Pancreas (tissue), 10 donors: ENCODE data around the gene MECR. TPM values are rescaled to one million over a fixed set of nuclear protein-coding genes. Genes with fewer than 3 reads are reported as not detected.
A peak's percentile ranks its signal among the peaks of the same experiment; 100 is the strongest.

Source experiments
- ATAC-seq, 4 donors: fragments of 200-7000 bp; cut with Tn5 transposase; one replicate each; pipeline versions ENCODE4 v1.8.0 to v1.9.1; 2020; ENCODE audit warnings: mild to moderate bottlenecking in 4 of 4, moderate library complexity in 4 of 4
- DNase-seq, 6 donors: peaks; one replicate each; pipeline ENCODE4 v3.0.0-alpha.2; 2020
- FAIRE-seq: peaks from 2 replicates; lab custom pipeline; 2012; peaks lifted over from hg19 to GRCh38; lab: Jason Lieb, UNC
- H3K27ac ChIP-seq, 4 donors: fragments of 200-600 bp; sonication (generic); 1 replicate in 3 of 4; 2 replicates in 1 of 4; pipeline versions ENCODE4 v1.5.0 to v1.8.0; 2020
- H3K27me3 ChIP-seq, 4 donors: fragments of 200-600 bp; one replicate each; pipeline ENCODE4 v1.8.0; 2021
- H3K36me3 ChIP-seq, 3 donors: fragments of 200-600 bp; sonication (generic) in 1 of 3; one replicate each; pipeline versions ENCODE4 v1.5.0 to v1.8.0; 2020 to 2021
- H3K4me1 ChIP-seq, 3 donors: fragments of 200-600 bp; one replicate each; pipeline ENCODE4 v1.8.0; 2021
- H3K4me3 ChIP-seq, 4 donors: fragments of 200-600 bp; sonication (generic) in 2 of 4; one replicate each; pipeline versions ENCODE4 v1.5.0 to v1.8.0; 2020 to 2021
- H3K9me3 ChIP-seq, 4 donors: fragments of 200-600 bp; one replicate each; pipeline ENCODE4 v1.8.0; 2021
- WGBS, 2 donors: extraction: QIAGEN DNeasy Blood & Tissue Kit; methylation state at CpG; one replicate each; pipeline ENCODE4 v1.1.7; 2013; 5-methylcytosine and 5-hydroxymethylcytosine counted together
- intact Hi-C, 3 donors: fragments of 100-400 bp; cut with DNase I; formaldehyde crosslinking; loops; one replicate each; pipeline versions ENCODE4 v1.11.1 to v1.14.2; 2022
- polyA plus RNA-seq, 2 donors: library from polyadenylated mRNA; stranded (reverse); fragments of 200-250 nt; gene quantifications; one replicate each; pipeline ENCODE4 v1.2.3, GENCODE V29; 2013
- total RNA-seq, 6 donors: library from RNA; stranded (reverse); fragmentation: NEBNext Ultra II Directional in 4 of 6; extraction: Animal tissue kit (Norgen Biotek cat#: 25700) in 4 of 6; gene quantifications; one replicate each; pipeline versions ENCODE4 v1.2.1 to v1.2.4, GENCODE V29; 2021 to 2023
- TF ChIP-seq, protein P1 (sequence below), 4 donors: fragments of 200-600 bp; sonication (generic) in 3 of 4; IDR thresholded peaks; one replicate each; pipeline versions ENCODE4 v1.5.0 to v1.8.0; 2021; ENCODE audit warnings: antibody characterized with exemption in 4 of 4
- donor health status: healthy with polysubstance abuse.
- donor health status: DM: no; HTN: no; CAD: no; lungs with moderate emphysema.
- donor health status: DM: no; HTN: no; CAD: no.
- donor health status: control.
- donor health status: control.
- donor health status: Bipolar disorder and iron deficiency.
- donor health status: DM: yes; HTN: yes; CAD: no.
- donor health status: DM: no; HTN: no; CAD: no.
- donor health status: DM: no; HTN: no; CAD: no.
- donor health status: DM: yes; HTN: yes; CAD: no.

Gene MECR
- total and polyA plus RNA-seq, 8 donors = 9.0 to 19.6 (median 10.5) TPM

DNA sequence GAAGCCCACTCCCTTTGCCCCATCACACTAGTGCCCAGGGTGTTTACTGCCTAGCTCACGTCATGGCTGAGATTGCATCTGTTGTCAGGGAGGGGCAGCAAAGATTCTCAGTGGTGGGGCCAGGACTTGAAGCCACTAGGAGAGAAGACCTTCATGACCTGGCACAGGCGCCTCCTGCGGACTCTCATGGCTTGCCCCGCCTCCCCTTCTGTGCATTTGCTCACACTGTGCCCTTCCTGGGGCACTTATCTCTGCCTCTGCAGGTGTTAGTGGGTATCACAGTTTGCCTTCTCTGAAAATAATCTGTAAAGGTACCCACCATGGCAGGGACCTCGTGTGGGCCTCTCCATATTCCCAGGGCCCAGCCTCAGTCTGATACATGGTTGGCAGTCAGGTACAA is 25.7 kb upstream of the MECR start:
- intact Hi-C loops = no loop called here
- Histone ChIP-seq H3K9me3 (no peaks in the 10 kb centered on the region), H3K4me3 (no peak overlapping the region), H3K4me1 (peaks cover 0 to 4% (median 3%) of the 10 kb centered on the region in 3 donors), H3K36me3 (peaks cover 0 to 6% (median 0%) of the 10 kb centered on the region in 3 donors), H3K27me3 (no peaks in the 10 kb centered on the region), H3K27ac (no peak overlapping the region)
- FAIRE-seq (no peak), ATAC-seq (peak in 1 of 4 donors; percentile 24), DNase-seq (peak in 1 of 6 donors; percentile 35)
- WGBS, 2 donors = 60 to 69% methylated on average over 5 of the region's 5 CpGs
- TF ChIP-seq, protein P1, sequence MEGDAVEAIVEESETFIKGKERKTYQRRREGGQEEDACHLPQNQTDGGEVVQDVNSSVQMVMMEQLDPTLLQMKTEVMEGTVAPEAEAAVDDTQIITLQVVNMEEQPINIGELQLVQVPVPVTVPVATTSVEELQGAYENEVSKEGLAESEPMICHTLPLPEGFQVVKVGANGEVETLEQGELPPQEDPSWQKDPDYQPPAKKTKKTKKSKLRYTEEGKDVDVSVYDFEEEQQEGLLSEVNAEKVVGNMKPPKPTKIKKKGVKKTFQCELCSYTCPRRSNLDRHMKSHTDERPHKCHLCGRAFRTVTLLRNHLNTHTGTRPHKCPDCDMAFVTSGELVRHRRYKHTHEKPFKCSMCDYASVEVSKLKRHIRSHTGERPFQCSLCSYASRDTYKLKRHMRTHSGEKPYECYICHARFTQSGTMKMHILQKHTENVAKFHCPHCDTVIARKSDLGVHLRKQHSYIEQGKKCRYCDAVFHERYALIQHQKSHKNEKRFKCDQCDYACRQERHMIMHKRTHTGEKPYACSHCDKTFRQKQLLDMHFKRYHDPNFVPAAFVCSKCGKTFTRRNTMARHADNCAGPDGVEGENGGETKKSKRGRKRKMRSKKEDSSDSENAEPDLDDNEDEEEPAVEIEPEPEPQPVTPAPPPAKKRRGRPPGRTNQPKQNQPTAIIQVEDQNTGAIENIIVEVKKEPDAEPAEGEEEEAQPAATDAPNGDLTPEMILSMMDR (IDR thresholded peaks at IDR 0.05) = no peak

DNA sequence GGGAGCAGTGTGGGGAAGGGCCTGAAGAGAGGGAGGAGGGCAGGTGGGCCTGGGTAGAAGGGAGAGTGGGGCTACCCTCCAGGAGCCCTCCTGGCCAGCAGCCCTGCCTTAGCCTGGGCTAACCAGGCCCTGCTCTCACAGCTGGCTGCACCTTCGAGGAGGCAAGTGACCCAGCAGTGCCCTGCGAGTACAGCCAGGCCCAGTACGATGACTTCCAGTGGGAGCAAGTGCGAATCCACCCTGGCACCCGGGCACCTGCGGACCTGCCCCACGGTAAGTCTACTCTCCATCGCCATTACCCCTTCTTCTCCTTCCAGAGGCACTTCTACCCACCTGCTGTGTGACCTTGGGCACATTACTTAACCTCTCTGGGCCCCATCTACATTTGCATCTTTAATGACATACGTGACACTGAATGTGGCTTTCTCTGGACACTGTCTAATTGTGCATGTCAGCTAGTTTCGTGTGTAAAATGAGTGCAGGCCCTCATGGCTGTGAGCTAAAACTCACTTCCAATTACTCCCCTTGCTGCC is 24.5 kb upstream of the MECR start:
- H3K9me3 ChIP-seq = no peaks in the 10 kb centered on the region
- H3K4me3 ChIP-seq = no peak overlapping the region
- 87 to 95% methylated on average over 10 of the region's 10 CpGs for WGBS, 2 donors
- H3K27ac ChIP-seq = no peak overlapping the region
- FAIRE-seq (no peak), ATAC-seq (no peak), DNase-seq (peak in 1 of 6 donors; percentile 35)
- no peaks in the 10 kb centered on the region for H3K27me3 ChIP-seq
- TF ChIP-seq, protein P1 (IDR thresholded peaks at IDR 0.05) = no peak
- H3K4me1 ChIP-seq = peaks cover 0 to 4% (median 3%) of the 10 kb centered on the region in 3 donors
- intact Hi-C loops = no loop called here
- no peaks in the 10 kb centered on the region for H3K36me3 ChIP-seq

DNA sequence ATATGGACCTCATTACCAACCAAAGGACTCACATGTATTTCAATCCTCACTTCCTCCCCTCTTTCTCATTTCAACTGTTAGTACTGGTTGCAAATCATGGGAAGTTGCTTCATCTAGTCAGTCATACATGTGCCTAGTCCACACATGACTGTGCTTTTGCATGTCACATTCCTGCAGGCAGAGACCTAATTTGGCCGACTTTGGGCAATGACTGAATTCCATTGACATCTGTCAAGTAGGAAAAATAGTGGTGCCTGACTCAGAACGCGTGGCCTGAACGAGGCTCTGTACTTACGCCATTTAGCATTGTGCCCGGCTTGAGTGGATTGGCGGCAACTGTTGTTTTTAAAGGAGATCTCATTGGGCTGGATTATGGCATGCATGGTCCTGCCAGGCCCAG is 23.6 kb upstream of the MECR start:
- FAIRE-seq (no peak), DNase-seq (no peak), ATAC-seq (no peak)
- no peak overlapping the region for H3K4me3 ChIP-seq
- H3K9me3 ChIP-seq = no peaks in the 10 kb centered on the region
- 88 to 92% methylated on average over 7 of the region's 7 CpGs for WGBS, 2 donors
- no peaks in the 10 kb centered on the region for H3K27me3 ChIP-seq
- H3K27ac ChIP-seq = no peak overlapping the region
- H3K4me1 ChIP-seq = peaks cover 0 to under 1% (median 0%) of the 10 kb centered on the region in 3 donors
- TF ChIP-seq, protein P1 (IDR thresholded peaks at IDR 0.05) = no peak
- intact Hi-C loops = no loop called here
- no peaks in the 10 kb centered on the region for H3K36me3 ChIP-seq

DNA sequence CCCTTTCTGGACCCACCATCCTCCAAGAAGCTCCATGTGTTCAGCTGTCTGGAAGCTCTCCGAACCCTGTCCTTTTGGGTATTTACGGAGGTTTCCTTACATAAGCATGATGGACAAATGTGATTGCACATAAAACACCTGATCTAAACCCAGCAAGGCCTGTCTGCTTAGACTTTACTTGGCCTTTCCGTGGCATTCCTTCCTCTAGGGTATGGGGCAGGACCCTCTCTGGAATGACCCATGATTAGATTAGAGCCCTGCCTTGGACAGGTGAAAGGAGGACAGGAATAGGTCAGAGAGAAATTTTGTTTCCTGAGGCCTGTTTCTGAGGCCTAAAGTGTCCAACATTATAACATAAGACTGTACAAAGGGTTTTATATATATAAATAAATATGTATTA is 22.4 kb upstream of the MECR start:
- intact Hi-C loops = no loop called here
- 90 to 95% methylated on average over 3 of the region's 3 CpGs for WGBS, 2 donors

More for the DNA sequence above, 22.4 kb upstream of the MECR start:
- Histone ChIP-seq H3K36me3 (no peaks in the 10 kb centered on the region), H3K27ac (no peak overlapping the region), H3K4me3 (no peak overlapping the region), H3K27me3 (no peaks in the 10 kb centered on the region), H3K9me3 (no peaks in the 10 kb centered on the region), H3K4me1 (no peaks in the 10 kb centered on the region)
- TF ChIP-seq, protein P1 (IDR thresholded peaks at IDR 0.05) = no peak
- ATAC-seq (no peak), FAIRE-seq (no peak), DNase-seq (no peak)
